Measurements from ENCODE around the gene EIF2B4. TPM values are rescaled to one million over a fixed set of nuclear protein-coding genes. Genes with fewer than 3 reads are reported as not detected.

The EIF2B4 gene
- total and polyA plus RNA-seq, 4 donors, result 10.5 to 25.8 (median 20.8) TPM

DNA sequence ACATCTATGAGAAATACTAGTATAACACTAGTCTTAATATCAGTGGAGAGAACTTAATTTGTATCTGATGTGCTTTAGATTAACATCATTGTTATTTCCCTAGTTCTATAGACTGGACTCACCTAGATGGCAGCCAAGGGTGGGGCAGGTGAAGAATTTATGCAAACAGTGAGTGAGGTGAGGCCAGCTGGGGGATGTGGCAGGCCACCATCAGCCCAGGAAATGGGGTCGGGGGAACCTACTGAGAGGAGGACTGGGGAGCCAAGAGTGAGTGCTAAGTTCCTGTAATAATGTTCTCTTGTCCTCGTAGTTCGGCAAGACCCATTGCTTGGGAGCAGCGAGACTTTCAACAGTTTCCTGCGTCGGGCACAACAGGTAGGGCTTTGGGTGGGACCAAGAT, 2.8 kb upstream of the EIF2B4 start:
- no peaks in the 10 kb centered on the region for H3K9me3 ChIP-seq (ENCODE audit: control insufficient read depth in 4 of 4, low read length in 3 of 4)
- H3K27me3 ChIP-seq (ENCODE audit: control insufficient read depth in 4 of 4, insufficient read depth in 4 of 4, low read length in 3 of 4), result no peaks in the 10 kb centered on the region
- TF ChIP-seq SP1 (IDR thresholded peaks at IDR 0.05), result no peak
- no peak for TF ChIP-seq EGR1 (IDR thresholded peaks at IDR 0.05; ENCODE audit: low read depth in 2 of 2)
- TF ChIP-seq YY1 (IDR thresholded peaks at IDR 0.05), result no peak
- TF ChIP-seq RXRA (IDR thresholded peaks at IDR 0.05), result no peak
- TF ChIP-seq ATF3 (IDR thresholded peaks at IDR 0.05), result no peak
- no peak for TF ChIP-seq TAF1 (conservative IDR thresholded peaks at IDR 0.05)
- 94% methylated on average over 6 of the region's 6 CpGs for WGBS
- no peak overlapping the region for H3K4me3 ChIP-seq (ENCODE audit: low read depth in 1 of 3, low read length in 3 of 3)
- peaks cover under 1 to 56% (median 48%) of the 10 kb centered on the region in 4 donors for H3K4me1 ChIP-seq (ENCODE audit: control insufficient read depth in 4 of 4, insufficient read depth in 4 of 4, low read length in 3 of 4)
- H3K9ac ChIP-seq (ENCODE audit: low read depth in 1 of 2, low read length in 2 of 2), result no peak overlapping the region
- no peak for DNase-seq (ENCODE audit: low spot score)
- peaks cover 17 to 50% (median 31%) of the 10 kb centered on the region in 4 donors for H3K36me3 ChIP-seq (ENCODE audit: control insufficient read depth in 4 of 4, insufficient read depth in 3 of 4, low read depth in 1 of 4, low read length in 3 of 4)
- H3K27ac ChIP-seq (ENCODE audit: low read depth in 1 of 2, low read length in 2 of 2), result no peak overlapping the region

GRCh38 chr2:27370816-27371620, 880 bp upstream of the EIF2B4 start:
- peak; percentile 53 for DNase-seq (ENCODE audit: low spot score)
- Histone ChIP-seq H3K27me3 (ENCODE audit: control insufficient read depth in 4 of 4, insufficient read depth in 4 of 4, low read length in 3 of 4) (no peaks in the 10 kb centered on the region), H3K36me3 (ENCODE audit: control insufficient read depth in 4 of 4, insufficient read depth in 3 of 4, low read depth in 1 of 4, low read length in 3 of 4) (peaks cover 18 to 51% (median 36%) of the 10 kb centered on the region in 4 donors), H3K9me3 (ENCODE audit: control insufficient read depth in 4 of 4, low read length in 3 of 4) (no peaks in the 10 kb centered on the region), H3K9ac (ENCODE audit: low read depth in 1 of 2, low read length in 2 of 2) (peak overlapping the region; percentile 85 to 93), H3K27ac (ENCODE audit: low read depth in 1 of 2, low read length in 2 of 2) (peak overlapping the region; percentile 81 to 92), H3K4me3 (ENCODE audit: low read depth in 1 of 3, low read length in 3 of 3) (peak overlapping the region; percentile 90 to 94 (median 94)), H3K4me1 (ENCODE audit: control insufficient read depth in 4 of 4, insufficient read depth in 4 of 4, low read length in 3 of 4) (peaks cover 0 to 36% (median 29%) of the 10 kb centered on the region in 4 donors)
- TF ChIP-seq GABPA (IDR thresholded peaks at IDR 0.05 in 1 of 2, conservative IDR thresholded peaks at IDR 0.05 in 1 of 2), result peak in 1 of 2 donors; percentile 10
- TF ChIP-seq, protein P1, sequence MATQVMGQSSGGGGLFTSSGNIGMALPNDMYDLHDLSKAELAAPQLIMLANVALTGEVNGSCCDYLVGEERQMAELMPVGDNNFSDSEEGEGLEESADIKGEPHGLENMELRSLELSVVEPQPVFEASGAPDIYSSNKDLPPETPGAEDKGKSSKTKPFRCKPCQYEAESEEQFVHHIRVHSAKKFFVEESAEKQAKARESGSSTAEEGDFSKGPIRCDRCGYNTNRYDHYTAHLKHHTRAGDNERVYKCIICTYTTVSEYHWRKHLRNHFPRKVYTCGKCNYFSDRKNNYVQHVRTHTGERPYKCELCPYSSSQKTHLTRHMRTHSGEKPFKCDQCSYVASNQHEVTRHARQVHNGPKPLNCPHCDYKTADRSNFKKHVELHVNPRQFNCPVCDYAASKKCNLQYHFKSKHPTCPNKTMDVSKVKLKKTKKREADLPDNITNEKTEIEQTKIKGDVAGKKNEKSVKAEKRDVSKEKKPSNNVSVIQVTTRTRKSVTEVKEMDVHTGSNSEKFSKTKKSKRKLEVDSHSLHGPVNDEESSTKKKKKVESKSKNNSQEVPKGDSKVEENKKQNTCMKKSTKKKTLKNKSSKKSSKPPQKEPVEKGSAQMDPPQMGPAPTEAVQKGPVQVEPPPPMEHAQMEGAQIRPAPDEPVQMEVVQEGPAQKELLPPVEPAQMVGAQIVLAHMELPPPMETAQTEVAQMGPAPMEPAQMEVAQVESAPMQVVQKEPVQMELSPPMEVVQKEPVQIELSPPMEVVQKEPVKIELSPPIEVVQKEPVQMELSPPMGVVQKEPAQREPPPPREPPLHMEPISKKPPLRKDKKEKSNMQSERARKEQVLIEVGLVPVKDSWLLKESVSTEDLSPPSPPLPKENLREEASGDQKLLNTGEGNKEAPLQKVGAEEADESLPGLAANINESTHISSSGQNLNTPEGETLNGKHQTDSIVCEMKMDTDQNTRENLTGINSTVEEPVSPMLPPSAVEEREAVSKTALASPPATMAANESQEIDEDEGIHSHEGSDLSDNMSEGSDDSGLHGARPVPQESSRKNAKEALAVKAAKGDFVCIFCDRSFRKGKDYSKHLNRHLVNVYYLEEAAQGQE (IDR thresholded peaks at IDR 0.05), result no peak
- peak; percentile 15 for TF ChIP-seq SP1 (IDR thresholded peaks at IDR 0.05)
- under 1% methylated on average over 46 of the region's 46 CpGs for WGBS

DNA sequence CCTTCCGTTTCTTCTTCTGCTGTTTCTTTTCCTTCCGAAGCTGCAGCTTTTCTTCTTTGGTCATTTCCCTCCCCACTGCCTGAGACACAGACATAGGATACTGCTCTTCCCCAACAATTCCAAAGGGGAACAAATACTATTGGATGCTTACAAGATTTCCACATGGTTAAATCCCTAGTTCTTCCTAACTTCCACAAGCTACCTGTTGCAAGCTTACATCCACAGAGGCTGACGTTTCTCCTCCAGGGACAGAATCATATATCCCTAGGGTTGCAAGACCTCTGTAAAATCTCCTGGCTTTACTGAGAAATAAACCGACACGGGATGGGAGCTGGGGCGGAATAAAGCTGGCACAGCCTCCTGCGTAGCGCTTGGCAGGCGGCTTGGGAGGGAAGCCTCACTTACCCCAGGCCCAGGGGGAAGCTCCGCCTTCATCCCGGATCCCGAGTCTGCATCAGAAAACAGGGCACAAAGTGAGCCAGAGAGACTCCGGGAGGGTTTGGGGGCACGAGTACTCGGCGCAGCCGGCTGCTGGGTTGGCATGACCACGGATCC, 590 bp downstream of the EIF2B4 start:
- H3K27me3 ChIP-seq (ENCODE audit: control insufficient read depth in 4 of 4, insufficient read depth in 4 of 4, low read length in 3 of 4), result no peaks in the 10 kb centered on the region
- H3K36me3 ChIP-seq (ENCODE audit: control insufficient read depth in 4 of 4, insufficient read depth in 3 of 4, low read depth in 1 of 4, low read length in 3 of 4), result peaks cover 8 to 47% (median 37%) of the 10 kb centered on the region in 4 donors
- no peak for DNase-seq (ENCODE audit: low spot score)
- H3K9ac ChIP-seq (ENCODE audit: low read depth in 1 of 2, low read length in 2 of 2), result peak overlapping the region; percentile 76 to 77
- peak overlapping the region; percentile 65 to 92 (median 81) for H3K4me3 ChIP-seq (ENCODE audit: low read depth in 1 of 3, low read length in 3 of 3)
- no peaks in the 10 kb centered on the region for H3K9me3 ChIP-seq (ENCODE audit: control insufficient read depth in 4 of 4, low read length in 3 of 4)
- peak overlapping the region; percentile 76 to 81 for H3K27ac ChIP-seq (ENCODE audit: low read depth in 1 of 2, low read length in 2 of 2)
- 3% methylated on average over 18 of the region's 18 CpGs for WGBS
- peaks cover 0 to 32% (median 25%) of the 10 kb centered on the region in 4 donors for H3K4me1 ChIP-seq (ENCODE audit: control insufficient read depth in 4 of 4, insufficient read depth in 4 of 4, low read length in 3 of 4)
- TF ChIP-seq CTCF (IDR thresholded peaks at IDR 0.05; ENCODE audit: low read depth, low read length, missing input control) (no peak), TAF1 (conservative IDR thresholded peaks at IDR 0.05) (no peak), ATF3 (IDR thresholded peaks at IDR 0.05) (no peak), GABPA (IDR thresholded peaks at IDR 0.05 in 1 of 2, conservative IDR thresholded peaks at IDR 0.05 in 1 of 2) (no peak), ZBTB33 (IDR thresholded peaks at IDR 0.05) (no peak), EGR1 (IDR thresholded peaks at IDR 0.05; ENCODE audit: low read depth in 2 of 2) (no peak), FOXA1 (IDR thresholded peaks at IDR 0.05) (no peak), YY1 (IDR thresholded peaks at IDR 0.05) (no peak), MAX (IDR thresholded peaks at IDR 0.05) (no peak), RAD21 (IDR thresholded peaks at IDR 0.05) (no peak)
